Activated naive CD4-positive, alpha-beta T cell treated with anti-CD3 and anti-CD28 coated beads for 36 hours (primary cell): ENCODE measurements around the gene EFCAB8. TPM values are rescaled to one million over a fixed set of nuclear protein-coding genes. Genes with fewer than 3 reads are reported as not detected.

Experiments used
- CTCF ChIA-PET: fragments of 350-600 bp; sonication (Branson Sonifier 250); formaldehyde crosslinking; loops from one replicate; lab custom pipeline; 2021; ENCODE audit warnings: antibody characterized with exemption; lab: Charles Lee
- DNase-seq: peaks from one replicate; pipeline ENCODE4 v3.0.0-alpha.2; 2020
- H3K27ac Mint-ChIP-seq: one replicate; pipeline ENCODE4 v1.8.0; 2021; ENCODE audit warnings: mild to moderate bottlenecking, mixed read lengths
- H3K27me3 Mint-ChIP-seq: one replicate; pipeline ENCODE4 v1.8.0; 2021; ENCODE audit warnings: low read depth, mixed read lengths
- H3K36me3 Mint-ChIP-seq: one replicate; pipeline ENCODE4 v1.8.0; 2021; ENCODE audit warnings: low read depth, mixed read lengths
- H3K4me1 Mint-ChIP-seq: one replicate; pipeline ENCODE4 v1.8.0; 2021; ENCODE audit warnings: low read depth, mixed read lengths
- H3K4me3 Mint-ChIP-seq: one replicate; pipeline ENCODE4 v1.8.0; 2021; ENCODE audit warnings: mild to moderate bottlenecking, moderate library complexity, mixed read lengths
- H3K9me3 Mint-ChIP-seq: one replicate; pipeline ENCODE4 v1.8.0; 2021; ENCODE audit warnings: mixed read lengths
- intact Hi-C: fragments of 100-400 bp; cut with micrococcal nuclease; formaldehyde crosslinking; loops from one replicate; pipeline ENCODE4 v1.15.1; 2023
- total RNA-seq, 2 experiments: library from RNA; stranded (reverse); gene quantifications; one replicate each; pipeline ENCODE4 v1.2.3, GENCODE V29; 2021

The EFCAB8 gene
- total RNA-seq, 2 experiments from 2014 or later = 0.45 to 0.57 TPM

DNA sequence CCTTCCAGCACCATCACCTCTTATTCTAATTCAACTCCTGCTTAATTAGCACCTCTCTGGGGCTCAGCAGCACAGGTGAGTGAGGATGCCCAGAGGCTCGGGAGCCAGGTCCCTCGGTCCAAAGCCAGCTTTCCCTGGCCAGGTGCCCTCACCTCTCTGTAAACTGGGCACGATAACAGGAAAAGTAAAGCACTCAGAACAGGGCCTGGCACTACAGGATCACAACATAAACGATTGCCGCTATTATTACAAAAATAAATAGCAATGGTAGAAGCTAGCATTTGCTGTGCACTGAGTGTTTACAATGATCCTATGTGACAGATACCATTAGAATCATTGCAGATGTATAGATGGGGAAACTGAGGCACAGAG is 151.4 kb downstream of the EFCAB8 start:
- CTCF ChIA-PET = no interaction called here
- no peaks in the 10 kb centered on the region for H3K27me3 Mint-ChIP-seq
- intact Hi-C loops = no loop called here
- no peaks in the 10 kb centered on the region for H3K36me3 Mint-ChIP-seq
- H3K4me1 Mint-ChIP-seq = peaks cover 3% of the 10 kb centered on the region
- DNase-seq = no peak
- no peak overlapping the region for H3K4me3 Mint-ChIP-seq
- no peak overlapping the region for H3K27ac Mint-ChIP-seq
- peaks cover 3% of the 10 kb centered on the region for H3K9me3 Mint-ChIP-seq

GRCh38 chr20:33010674-33011449 is 152.1 kb downstream of the EFCAB8 start:
- no peak overlapping the region for H3K27ac Mint-ChIP-seq
- CTCF ChIA-PET = interaction anchor here (1.7 kb wide), 1 partner anchor 65 kb away, joined by 4 read pairs; no protein-coding TSS in a partner anchor
- no peak for DNase-seq
- H3K9me3 Mint-ChIP-seq = no peaks in the 10 kb centered on the region
- no peaks in the 10 kb centered on the region for H3K36me3 Mint-ChIP-seq
- intact Hi-C loops = no loop called here
- H3K27me3 Mint-ChIP-seq = no peaks in the 10 kb centered on the region
- H3K4me1 Mint-ChIP-seq = no peaks in the 10 kb centered on the region
- no peak overlapping the region for H3K4me3 Mint-ChIP-seq

Other genes with a start within 250 kb of the EFCAB8 start
- gene C20orf203, start 185.0 kb upstream of the EFCAB8 start, total RNA-seq = under 1 TPM in 1 of 2 experiments, not detected in 1; 0.07 TPM
- gene COMMD7, start 115.5 kb upstream of the EFCAB8 start, total RNA-seq = 10 to 100 TPM; 33.8 to 36.6 TPM
- 1 to 10 TPM; 2.0 to 2.2 TPM for gene DNMT3B, start 96.5 kb upstream of the EFCAB8 start, total RNA-seq
- 100 to 1,000 TPM; 119 to 127 TPM for gene MAPRE1, start 39.0 kb upstream of the EFCAB8 start, total RNA-seq
- not detected for gene SUN5, start 145.5 kb downstream of the EFCAB8 start, total RNA-seq
- gene BPIFB2, start 148.8 kb downstream of the EFCAB8 start, total RNA-seq = not detected
- gene BPIFB6, start 172.7 kb downstream of the EFCAB8 start, total RNA-seq = not detected
- gene BPIFB3, start 195.0 kb downstream of the EFCAB8 start, total RNA-seq = not detected
- gene BPIFB4, start 220.7 kb downstream of the EFCAB8 start, total RNA-seq = not detected